Measurements from ENCODE around the gene PTGS2.
"Not testable (repeated sequence)": the region's sequence is repeated elsewhere in the genome, so short reads cannot be mapped to it uniquely, and the experiment has no call there.

Gene PTGS2

DNA sequence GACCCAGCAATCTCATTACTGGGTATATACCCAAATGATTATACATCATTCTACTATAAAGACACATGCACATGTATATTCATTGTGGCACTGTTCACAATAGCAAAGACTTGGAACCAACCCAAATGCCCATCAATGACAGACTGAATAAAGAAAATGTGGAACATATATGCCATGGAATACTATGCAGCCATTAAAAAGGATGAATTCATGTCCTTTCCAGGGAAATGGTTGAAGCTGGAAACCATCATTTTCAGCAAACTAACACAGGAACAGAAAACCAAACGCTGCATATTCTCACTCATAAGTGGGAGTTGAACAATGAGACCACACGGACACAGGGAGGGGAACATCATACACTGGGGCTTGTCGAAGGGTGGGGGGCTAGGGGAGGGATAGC, 10.4 kb downstream of the PTGS2 start:
- not testable (repeated sequence) for DNase-seq

DNA sequence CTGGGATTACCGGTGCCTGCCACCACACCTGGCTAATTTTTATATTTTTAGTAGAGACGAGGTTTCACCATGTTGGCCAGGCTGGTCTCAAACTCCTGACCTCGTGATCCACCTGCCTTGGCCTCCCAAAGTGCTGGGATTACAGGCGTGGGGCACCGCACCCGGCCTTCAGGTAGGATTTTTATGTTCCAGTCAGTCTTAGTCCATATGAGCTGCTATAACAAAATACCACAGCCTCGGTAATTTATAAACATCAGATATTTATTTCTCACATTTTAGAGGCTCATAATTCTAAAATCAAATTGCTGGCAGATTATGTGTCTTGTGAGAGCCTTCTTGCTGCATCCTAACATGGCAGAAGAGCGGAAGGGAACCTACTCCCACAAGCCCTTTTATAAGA, 16.0 kb downstream of the PTGS2 start:
- not testable (repeated sequence) for DNase-seq

- no peak for DNase-seq
These were observed 17.5 kb downstream of the PTGS2 start for GRCh38 chr1:186662752-186663151.

DNA sequence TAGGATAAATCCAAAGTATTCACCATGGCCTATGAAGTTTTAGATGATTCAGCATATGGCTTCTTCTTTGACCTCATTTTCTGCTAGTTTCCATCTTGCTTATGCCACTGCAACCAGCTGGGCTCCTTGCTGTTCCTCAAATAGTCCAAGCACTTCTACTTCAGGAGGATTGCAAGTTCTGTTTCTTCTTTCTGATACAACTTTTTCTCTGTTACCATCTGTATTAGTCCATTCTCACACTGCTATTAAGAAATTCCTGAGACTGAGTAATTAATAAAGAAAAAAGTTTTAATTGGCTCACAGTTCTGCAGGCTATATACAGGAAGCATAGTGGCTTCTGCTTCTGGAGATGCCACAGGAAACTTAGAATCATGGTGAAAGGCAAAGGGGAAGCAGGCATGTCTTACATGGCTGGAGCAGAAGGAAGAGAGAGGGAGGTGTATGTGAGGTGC, 20.3 kb downstream of the PTGS2 start:
- no peak for DNase-seq

DNA sequence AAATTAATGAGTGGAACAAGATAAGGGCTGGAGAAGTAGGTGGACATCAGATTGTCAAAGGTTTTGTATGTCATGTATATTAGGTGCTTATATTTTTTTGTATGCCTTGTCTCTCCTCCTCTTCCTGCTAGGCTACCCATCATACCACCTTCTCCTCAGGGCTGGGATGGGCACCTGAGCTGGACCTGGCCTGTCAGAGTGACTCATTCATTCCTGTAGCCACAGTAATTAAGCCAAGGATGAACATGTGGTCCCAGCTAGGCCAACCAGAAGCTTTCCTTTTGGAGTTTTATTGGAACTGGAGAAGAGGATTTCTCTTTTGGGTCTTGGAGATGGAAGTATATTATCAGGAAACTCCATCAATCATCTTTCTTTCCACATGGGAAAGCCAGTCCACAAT, 21.2 kb downstream of the PTGS2 start:
- DNase-seq: no peak

DNA sequence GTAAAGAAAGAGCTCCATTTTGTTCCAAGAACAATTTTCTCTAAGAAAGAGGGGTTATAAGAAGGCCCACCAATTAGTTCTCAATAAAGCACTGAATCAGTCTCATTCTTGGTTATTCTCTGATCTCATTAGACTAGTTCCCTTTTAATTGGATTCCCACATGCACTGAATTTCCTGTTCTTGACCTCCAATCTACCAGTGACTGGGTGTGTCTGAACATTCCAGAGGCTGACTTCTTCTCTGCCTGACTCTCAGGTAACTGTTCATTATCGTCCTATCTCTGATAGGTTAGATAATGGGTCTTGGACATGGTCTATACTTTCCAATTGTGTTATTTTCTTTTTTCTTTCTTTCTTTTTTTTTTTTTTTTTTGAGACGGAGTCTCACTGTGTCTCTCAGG, 22.7 kb downstream of the PTGS2 start:
- no peak for DNase-seq

GRCh38 chr1:186655876-186656275, 24.3 kb downstream of the PTGS2 start:
- no peak for DNase-seq

- no peak for DNase-seq
These were observed 25.5 kb downstream of the PTGS2 start for GRCh38 chr1:186654741-186655140.

GRCh38 chr1:186653312-186653711, 26.9 kb downstream of the PTGS2 start:
- no peak for DNase-seq

GRCh38 chr1:186648613-186649012, 31.6 kb downstream of the PTGS2 start:
- DNase-seq: no peak

DNA sequence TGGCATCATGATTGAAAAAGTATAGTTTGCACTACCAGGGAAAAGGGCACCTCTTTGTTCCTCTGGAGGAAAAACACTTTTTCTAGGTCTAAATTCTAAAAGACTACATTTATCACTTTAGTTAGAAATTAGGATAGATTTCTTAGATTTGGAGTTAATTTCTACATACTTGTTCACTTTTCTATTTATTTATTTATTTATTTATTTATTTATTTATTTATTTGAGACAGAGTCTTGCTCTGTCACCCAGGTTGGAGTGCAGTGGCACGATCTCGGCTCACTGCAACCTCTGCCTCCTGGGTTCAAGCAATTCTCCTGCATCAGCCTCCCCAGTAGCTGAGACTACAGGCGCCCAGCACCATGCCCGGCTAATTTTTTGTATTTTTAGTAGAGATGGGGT, 32.2 kb downstream of the PTGS2 start:
- not testable (repeated sequence) for DNase-seq

GRCh38 chr1:186643614-186644013, 36.6 kb downstream of the PTGS2 start:
- DNase-seq: no peak

DNA sequence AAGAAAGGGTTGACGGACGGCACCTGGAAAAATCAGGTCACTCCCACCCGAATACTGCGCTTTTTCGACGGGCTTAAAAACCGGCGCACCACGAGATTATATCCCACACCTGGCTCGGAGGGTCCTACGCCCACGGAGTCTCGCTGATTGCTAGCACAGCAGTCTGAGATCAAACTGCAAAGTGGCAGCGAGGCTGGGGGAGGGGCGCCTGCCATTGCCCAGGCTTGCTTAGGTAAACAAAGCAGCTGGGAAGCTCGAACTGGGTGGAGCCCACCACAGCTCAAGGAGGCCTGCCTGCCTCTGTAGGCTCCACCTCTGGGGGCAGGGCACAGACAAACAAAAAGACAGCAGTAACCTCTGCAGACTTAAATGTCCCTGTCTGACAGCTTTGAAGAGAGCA, 42.7 kb downstream of the PTGS2 start:
- DNase-seq: not testable (repeated sequence)

GRCh38 chr1:186636786-186637185, 43.4 kb downstream of the PTGS2 start:
- DNase-seq: no peak

DNA sequence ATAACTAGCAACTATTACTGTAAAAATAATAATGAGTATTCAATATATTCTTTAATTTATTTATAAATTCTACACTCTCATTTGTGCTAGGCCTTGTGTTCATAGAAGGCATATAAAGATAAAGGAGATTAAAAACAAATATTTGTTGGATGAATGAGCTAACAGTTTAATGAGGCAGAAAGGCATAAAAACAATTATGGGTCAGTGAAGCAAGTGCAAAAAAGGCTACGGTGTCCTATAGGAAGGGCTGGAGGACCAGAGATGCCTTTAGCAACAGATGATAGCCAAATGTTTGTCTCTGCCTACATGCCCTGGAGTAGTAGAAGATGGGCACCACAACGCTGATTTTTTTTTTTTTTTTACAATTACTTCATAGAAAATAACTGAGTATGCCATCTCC, 45.7 kb downstream of the PTGS2 start:
- DNase-seq: no peak

GRCh38 chr1:186633116-186633515, 47.1 kb downstream of the PTGS2 start:
- DNase-seq: no peak

- no peak for DNase-seq
These were observed 50.9 kb downstream of the PTGS2 start for GRCh38 chr1:186629341-186629740.

- no peak for DNase-seq
These were observed 51.3 kb downstream of the PTGS2 start for GRCh38 chr1:186628910-186629309.

GRCh38 chr1:186627019-186627418, 53.2 kb downstream of the PTGS2 start:
- no peak for DNase-seq

GRCh38 chr1:186626356-186626932, 53.8 kb downstream of the PTGS2 start:
- no peak for DNase-seq

DNA sequence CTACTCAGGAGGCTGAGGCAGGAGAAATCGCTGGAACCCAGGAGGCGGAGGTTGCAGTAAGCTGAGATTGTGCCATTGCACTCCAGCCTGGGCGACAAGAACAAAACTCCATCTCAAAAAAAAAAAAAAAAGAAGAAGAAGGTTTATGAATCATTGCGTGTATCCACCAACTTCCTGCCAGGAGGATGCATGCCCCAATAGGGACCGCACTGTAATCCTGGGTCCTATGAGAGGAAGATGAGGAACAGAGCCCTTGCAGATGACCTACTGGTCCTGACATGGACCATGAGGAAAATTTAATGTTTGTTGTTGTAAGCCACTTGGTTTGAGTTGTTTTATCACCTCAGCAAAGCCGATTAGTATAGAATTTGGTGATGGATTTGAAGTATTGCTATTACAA, 56.7 kb downstream of the PTGS2 start:
- DNase-seq: no peak
